Hematopoietic multipotent progenitor cell treated with erythropoietin and hydrocortisone succinate and interleukin-3 and kit ligand, for 6 days (in vitro differentiated cells): ENCODE data around the gene PIEZO1.
"Not testable (repeated sequence)": the region's sequence is repeated elsewhere in the genome, so short reads cannot be mapped to it uniquely, and the experiment has no call there.

Source experiments
- DNase-seq: peaks from one replicate; pipeline ENCODE4 v3.0.0-alpha.2; 2015

PIEZO1 gene

GRCh38 chr16:88785106-88785924, at the start of gene PIEZO1:
TSS of gene PIEZO1 (minus strand) at chr16:88785220. CDS start at chr16:88784964, 256 bp downstream.
- peak; percentile 75 for DNase-seq

GRCh38 chr16:88834670-88835069, 49.6 kb upstream of the PIEZO1 start:
- no peak for DNase-seq

DNA sequence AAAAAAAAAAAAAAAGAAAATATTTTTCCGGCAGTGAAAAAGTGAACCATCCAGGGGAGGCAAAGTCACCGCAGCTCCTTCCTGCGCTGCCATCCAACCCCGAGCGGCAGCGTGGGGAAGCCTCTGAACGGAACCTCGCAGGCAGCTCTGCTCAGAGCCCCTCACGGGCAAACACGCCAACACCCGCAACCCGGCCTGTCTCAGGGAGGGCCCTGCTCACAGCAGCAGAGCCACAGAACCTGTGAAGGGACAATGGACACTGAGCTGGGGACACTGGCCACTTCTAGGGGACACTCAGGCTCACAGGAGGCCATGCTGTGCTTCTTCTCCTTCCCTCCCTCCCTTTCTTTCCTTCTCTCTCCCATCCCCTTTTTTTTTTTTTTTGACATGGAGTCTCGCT, 48.1 kb upstream of the PIEZO1 start:
- DNase-seq = no peak

DNA sequence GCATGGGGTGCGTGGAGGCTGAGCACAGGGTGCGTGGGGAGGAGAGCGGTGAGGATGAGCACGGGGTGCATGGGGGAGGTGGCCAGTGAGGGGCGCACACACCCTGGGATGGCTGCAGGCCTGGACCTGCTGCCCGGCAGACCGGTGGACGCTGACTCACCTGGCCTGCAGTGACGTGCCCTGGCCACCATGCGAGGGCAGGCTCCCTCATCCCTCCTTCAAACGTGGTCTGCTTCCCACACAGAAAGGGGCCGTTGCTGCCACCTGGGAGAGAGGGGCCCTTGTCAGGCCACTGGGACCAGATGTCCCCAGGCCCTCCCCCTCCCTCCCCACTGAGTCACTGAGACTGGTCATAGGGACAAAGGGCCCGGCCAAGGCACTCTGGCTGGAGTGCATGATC, 46.8 kb upstream of the PIEZO1 start:
- DNase-seq = no peak

GRCh38 chr16:88830783-88831182, 45.8 kb upstream of the PIEZO1 start:
- DNase-seq = no peak

DNA sequence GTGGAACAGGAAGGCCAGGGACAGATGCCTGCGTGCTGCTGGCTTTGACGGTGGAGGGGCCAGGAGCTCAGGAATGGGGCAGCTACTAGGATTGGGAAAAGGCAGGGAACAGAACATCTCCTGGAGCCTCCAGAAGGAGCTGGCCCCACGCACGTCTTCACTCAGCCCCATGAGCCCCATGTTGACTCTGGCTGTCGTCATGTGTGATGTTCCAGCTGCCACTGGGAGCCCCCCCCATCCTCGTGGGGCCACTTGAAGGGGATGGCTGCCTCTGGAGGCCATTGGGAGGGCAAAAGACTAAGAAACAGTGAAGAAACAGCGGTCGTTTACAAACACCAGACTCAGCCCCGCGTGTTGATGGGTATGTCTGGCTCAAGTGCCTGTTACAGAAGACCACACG, 45.2 kb upstream of the PIEZO1 start:
- no peak for DNase-seq

DNA sequence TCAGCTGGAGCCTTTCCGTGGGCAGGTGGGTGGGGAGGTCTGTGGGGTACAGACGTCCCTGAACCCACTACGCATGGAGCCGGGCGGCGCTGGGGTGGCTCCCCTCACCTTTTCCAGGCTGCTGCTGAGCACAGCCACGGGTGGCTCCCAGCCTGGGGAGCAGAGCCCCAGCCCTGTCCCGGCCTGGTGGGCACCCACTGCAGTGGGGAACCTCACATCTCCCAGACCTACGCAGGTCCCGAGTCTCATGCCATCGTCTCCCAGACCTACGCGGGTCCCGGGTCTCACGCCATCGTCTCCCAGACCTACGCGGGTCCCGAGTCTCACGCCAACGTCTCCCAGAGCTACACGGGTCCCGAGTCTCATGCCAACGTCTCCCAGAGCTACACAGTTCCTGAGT, 43.7 kb upstream of the PIEZO1 start:
- no peak for DNase-seq

- DNase-seq = no peak
Observed at GRCh38 chr16:88827727-88828126, 42.7 kb upstream of the PIEZO1 start.

DNA sequence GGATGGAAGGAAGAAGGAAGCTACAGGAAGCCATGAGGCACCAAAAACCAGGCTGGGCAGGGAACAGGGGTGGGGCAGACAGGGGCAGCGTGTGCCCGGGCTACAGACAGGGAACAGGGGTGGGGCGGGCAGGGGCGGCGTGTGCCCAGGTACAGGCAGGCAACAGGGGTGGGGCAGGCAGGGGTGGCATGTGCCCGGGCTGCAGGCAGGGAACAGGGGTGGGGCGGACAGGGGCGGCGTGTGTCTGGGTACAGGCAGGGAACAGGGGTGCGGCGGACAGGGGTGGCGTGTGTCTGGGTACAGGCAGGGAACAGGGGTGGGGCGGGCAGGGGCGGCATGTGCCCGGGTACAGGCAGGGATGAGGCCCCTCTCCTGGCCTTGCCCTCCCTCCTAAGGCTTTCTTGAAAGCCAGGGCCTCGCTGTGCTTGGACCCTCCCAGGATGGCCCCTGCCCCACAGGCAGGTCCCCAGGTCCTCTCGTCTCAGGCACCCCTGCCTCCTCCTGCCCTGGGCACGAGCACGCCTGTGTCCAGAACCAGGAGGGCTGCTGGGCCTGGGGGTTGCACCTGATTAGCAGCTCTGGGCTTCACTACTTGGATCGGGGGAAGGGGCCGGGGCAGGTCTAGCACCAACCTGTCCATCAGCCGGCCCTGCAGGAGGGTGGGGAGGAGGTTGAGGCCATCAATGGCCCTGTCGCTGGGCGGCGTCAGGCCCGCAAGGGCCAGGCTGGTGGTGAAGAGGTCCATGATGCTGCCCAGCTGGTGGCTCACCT, 41.2 kb upstream of the PIEZO1 start:
- DNase-seq = no peak

DNA sequence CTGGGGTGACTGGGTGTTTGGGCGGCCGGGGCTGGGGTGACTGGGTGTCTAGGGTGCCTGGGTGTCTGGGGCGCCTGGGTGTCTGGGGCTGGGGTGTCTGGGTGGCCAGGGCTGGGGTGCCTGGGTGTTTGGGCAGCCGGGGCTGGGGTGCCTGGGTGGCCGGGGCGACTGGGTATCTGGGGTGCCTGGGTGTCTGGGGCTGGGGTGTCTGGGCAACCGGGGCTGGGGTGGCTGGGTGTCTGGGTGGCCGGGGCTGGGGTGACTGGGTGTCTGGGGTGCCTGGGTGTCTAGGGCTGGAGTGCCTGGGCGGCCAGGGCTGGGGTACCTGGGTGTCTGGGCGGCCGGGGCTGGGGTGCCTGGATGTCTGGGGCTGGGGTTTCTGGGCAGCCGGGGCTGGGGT, 40.1 kb upstream of the PIEZO1 start:
- no peak for DNase-seq

DNA sequence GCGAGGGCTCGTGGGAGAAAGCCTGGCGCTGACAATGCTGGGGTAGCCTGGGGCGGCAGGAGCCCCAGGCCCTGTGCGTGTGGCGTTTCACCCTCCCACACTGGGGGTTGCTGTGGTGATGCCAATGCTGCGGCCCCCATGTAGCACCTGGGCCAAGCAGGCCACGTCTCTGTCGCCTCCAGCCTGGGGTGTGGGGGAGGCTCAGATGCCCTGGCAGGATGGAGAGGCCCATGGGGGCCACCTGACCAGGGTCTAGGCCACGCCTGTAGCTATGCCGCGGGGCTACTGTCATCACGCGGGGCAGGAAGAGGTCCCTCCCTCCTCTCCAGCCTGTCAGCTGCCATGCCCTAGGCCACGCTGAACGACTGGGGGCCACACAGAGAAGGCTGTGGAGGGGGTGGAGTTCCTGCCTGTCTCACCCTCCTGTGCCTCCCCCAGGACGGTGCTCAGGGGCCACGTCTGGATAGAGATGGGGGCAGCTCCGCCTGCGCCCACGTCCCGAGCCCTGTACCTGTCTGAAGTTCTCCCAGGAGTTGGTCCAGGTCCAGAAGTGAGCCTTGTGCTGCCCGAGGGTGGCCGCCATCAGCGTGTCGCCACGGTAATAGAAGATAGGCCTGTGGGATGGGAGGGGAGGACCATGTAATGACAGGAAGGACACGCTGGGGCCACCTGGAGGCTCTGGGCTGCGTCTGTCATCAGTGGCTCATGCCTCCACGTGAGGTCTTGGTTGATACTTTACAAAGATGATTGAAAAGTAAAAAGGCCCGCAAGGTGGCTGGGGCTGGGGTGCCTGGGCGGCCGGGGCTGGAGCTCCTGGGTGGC, 39.4 kb upstream of the PIEZO1 start:
- DNase-seq = no peak

DNA sequence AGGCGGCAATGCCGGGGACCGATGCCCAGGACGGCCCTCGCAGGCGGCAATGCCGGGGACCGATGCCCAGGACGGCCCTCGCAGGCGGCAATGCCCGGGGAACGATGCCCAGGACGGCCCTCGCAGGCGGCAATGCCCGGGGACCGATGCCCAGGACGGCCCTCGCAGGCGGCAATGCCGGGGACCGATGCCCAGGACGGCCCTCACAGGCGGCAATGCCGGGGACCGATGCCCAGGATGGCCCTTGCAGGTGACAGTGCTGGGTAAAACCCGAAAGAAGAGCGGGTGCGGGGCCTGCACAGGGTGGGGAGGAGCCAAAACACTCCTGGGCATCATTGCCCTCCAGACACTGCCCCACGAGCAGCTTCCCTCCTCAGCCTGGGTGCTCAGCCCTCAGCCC, 38.6 kb upstream of the PIEZO1 start:
- DNase-seq = not testable (repeated sequence)

- DNase-seq = no peak
Observed at GRCh38 chr16:88822281-88823040, 37.4 kb upstream of the PIEZO1 start.

GRCh38 chr16:88821168-88821850, 36.3 kb upstream of the PIEZO1 start:
- no peak for DNase-seq

DNA sequence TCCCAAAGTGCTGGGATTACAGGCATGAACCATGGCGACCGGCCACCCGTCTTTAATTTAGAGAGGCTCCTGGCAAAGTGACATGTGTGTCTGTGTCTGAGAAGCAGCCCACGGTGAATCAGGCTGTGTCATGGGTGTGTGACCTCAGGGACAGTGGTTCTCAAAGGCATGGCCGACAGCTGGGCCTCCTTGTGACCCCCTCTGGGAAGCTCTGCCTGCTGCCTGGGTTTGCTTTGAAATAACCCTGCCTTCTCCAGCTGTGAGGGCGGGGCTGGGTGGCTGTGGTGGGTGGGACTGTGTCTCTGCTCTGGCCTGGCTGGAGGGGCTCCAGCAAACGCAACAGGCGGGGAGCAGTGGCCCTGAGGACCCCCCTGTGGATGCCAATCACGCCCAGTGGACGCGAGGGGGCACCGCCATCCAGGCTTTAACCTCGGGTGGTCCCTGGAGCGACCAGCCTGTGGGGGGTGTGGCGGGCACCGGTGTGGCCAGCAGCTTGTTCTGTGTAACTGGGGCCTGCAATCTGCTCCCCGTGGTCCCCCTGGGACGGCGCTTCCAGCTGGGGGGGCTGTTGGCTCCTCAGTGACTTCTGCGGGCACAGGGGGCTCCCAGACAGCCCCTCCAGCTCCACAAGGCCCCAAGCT, 35.5 kb upstream of the PIEZO1 start:
- no peak for DNase-seq

DNA sequence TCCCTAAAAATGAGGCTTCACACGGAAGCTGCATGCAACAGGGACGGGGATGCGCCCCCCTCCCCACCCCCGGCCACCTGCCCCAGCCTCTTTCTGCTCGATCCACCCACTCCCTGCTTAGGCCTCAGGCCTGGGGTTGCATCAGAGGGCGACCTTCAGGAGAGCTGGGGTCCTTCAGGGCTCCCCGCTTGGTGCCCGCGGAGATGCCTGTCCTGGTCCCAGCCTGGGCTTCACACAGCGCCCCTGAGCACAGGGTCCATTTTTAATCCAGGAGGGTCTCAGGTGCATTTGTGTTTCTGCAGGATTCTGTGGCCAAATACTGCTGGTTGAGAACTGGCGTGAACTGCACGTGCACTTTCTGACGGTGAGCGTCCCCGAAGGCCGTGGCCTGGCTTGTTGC, 34.1 kb upstream of the PIEZO1 start:
- no peak for DNase-seq

- no peak for DNase-seq
Observed at GRCh38 chr16:88818575-88818874, 33.5 kb upstream of the PIEZO1 start.

DNA sequence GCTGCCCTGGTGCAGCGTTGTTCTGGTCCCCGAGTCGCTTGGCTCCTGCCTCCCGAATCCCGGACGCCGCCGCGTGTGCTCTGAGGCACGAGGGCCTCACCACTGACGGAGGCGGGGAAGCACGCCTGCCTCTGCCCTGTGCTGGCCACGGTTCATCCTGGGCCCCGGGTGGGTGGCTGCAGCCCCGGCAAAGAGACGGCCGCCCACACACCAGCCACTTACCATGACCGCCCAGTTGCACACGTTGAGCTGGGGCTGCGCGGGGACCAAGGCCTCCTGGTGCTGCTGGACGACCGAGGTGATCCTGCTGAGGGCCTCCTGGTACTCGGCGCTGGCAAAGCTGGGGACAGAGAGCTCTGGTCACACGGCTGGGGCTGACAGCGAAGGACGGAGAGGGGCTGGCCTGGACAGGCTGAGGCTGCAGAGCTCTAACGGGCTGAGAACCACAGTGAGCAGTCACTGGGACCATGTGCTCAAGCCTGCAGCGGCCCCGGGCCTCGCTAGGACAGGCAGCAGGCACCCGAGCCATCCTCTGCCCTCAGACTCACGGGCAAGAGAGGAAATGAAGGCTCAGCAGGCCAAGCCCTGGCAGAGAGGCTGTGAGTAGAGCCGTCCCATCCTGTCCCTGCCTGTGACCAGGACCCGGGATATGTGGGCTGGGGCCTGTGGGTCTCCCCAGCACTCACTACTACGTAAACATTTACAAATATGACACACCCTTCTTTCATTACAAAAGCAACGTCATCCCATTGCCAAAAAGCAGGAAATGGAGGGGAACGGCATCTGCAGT, 33.0 kb upstream of the PIEZO1 start:
- DNase-seq = no peak

DNA sequence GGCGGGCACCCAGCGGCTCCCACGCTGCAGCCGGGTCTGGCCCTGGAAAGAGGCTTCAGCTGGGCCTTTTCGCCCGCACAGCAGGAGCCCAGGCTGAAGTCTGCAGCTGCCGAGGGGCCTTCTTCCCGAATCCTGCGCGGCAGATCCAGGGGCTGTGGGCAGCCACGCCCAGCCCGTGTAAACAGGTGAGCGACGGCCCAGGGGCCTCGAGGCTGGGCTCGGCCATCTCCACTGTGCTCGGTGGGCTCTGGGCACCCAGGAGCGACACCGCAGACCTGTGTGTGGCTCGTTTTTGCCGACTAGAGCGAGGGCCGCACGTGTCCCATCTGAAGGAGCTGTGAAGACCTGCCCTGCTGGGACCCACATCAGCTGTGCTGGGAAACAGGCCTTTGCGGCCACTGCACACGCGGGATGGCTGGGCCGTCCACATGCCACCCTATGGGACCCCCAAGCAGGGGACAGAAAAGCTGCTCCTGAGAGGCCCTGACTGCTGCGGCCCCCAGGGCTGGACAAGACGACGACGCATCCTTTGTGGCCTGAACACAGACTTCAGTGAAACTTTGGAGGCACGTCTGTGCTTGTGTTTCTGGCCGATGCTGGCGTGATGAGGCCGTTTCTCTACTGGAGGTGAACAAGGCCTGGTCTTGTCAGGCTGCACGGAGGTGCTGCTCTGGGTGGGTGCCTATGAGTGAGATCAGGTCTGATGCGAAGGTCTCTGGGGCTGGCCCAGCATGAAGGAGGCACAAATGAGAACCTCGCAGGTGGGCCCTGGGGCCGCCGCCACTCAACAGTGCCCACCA, 31.9 kb upstream of the PIEZO1 start:
- DNase-seq = no peak
